ENCODE data around the gene FSTL3.
"Not testable (repeated sequence)": the region's sequence is repeated elsewhere in the genome, so short reads cannot be mapped to it uniquely, and the experiment has no call there.

Gene FSTL3

GRCh38 chr19:676339-677105, at the start of gene FSTL3:
Gene FSTL3, plus strand, starts transcription at chr19:676392. Its CDS starts 32 bp downstream, at chr19:676424.
- no peak for DNase-seq

- not testable (repeated sequence) for DNase-seq
Observed at GRCh38 chr19:626566-626965, 49.6 kb upstream of the FSTL3 start.

- peak in 1 of 2 donors; percentile 39 for DNase-seq
Observed at GRCh38 chr19:628168-628567, 48.0 kb upstream of the FSTL3 start.

- DNase-seq = not testable (repeated sequence)
Observed at GRCh38 chr19:629515-629914, 46.7 kb upstream of the FSTL3 start.

GRCh38 chr19:629961-630714, 46.1 kb upstream of the FSTL3 start:
- no peak for DNase-seq

GRCh38 chr19:632579-633067, 43.6 kb upstream of the FSTL3 start:
- DNase-seq = peak; percentile 57 to 70

GRCh38 chr19:633068-633785, 43.0 kb upstream of the FSTL3 start, which contains the start of gene POLRMT:
Gene POLRMT, minus strand, starts transcription at chr19:633537. Its CDS starts 25 bp downstream, at chr19:633512.
- peak; percentile 95 to 97 for DNase-seq

- no peak for DNase-seq
Observed at GRCh38 chr19:633786-634639, 42.2 kb upstream of the FSTL3 start.

GRCh38 chr19:634975-635652, 41.1 kb upstream of the FSTL3 start:
- no peak for DNase-seq

- no peak for DNase-seq
Observed at GRCh38 chr19:638906-639252, 37.3 kb upstream of the FSTL3 start.

GRCh38 chr19:639253-640160, 36.7 kb upstream of the FSTL3 start, which contains the start of gene FGF22:
Gene FGF22, plus strand, starts transcription at chr19:639879. Its CDS starts 47 bp downstream, at chr19:639926.
- peak; percentile 96 to 97 for DNase-seq

- no peak for DNase-seq
Observed at GRCh38 chr19:640161-640558, 36.0 kb upstream of the FSTL3 start.

- DNase-seq = no peak
Observed at GRCh38 chr19:640606-641189, 35.5 kb upstream of the FSTL3 start.

- no peak for DNase-seq
Observed at GRCh38 chr19:641702-642101, 34.5 kb upstream of the FSTL3 start.

GRCh38 chr19:642767-643727, 33.1 kb upstream of the FSTL3 start:
- no peak for DNase-seq

GRCh38 chr19:643736-644135, 32.5 kb upstream of the FSTL3 start:
- DNase-seq = no peak

GRCh38 chr19:644363-644762, 31.8 kb upstream of the FSTL3 start:
- DNase-seq = no peak

- DNase-seq = no peak
Observed at GRCh38 chr19:644789-645188, 31.4 kb upstream of the FSTL3 start.
